Spleen (tissue), 7 donors: ENCODE data around the gene FBXO15.

Experiments
- POLR2A ChIP-seq, 3 donors: fragments of 450-650 bp; IDR thresholded peaks; one replicate each; pipeline ENCODE4 v1.5.1; 2017; ENCODE audit warnings: antibody characterized with exemption in 3 of 3, mild to moderate bottlenecking in 1 of 3
- POLR2AphosphoS5 ChIP-seq, 3 donors: sonication (generic); formaldehyde crosslinking; IDR thresholded peaks; one replicate each; pipeline ENCODE4 v1.5.1; 2017; ENCODE audit warnings: antibody characterized with exemption in 3 of 3
- TF ChIP-seq, protein P1 (sequence below), 11 experiments: fragments of 200-600 bp in 7 of 11; fragments of 450-650 bp in 4 of 11; sonication (generic) in 4 of 11; IDR thresholded peaks in 8 of 11; conservative IDR thresholded peaks in 3 of 11; 1 replicate in 7 of 11; 2 replicates in 4 of 11; pipeline versions ENCODE4 v1.4.0 to v1.8.0; 2016 to 2021; ENCODE audit warnings: antibody characterized with exemption in 11 of 11, inconsistent platforms in 4 of 11, mild to moderate bottlenecking in 1 of 11
- donor health status: DM: no; HTN: no; CAD: no; lungs with moderate emphysema.
- donor health status: DM: no; HTN: no; CAD: no.
- donor health status: DM: no; HTN: no; CAD: no.

DNA sequence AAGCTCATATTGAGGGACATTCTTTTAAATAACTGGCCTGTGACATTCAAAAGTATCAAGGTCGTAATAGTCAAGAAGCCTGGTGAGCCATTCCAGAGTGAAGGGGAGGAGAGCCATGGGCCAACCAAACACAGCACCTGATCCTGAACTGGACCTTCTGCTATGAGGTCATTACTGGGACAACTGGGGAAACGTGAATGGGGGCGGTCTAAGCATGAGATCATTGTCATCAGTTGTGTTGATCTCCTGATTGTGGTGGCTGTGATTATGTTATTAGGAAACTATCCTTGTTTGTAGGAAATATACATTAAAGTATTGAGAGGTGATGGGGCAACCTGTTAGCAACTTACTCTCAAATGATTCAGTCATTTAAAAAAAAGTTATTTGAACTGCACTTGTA, 79.3 kb downstream of the FBXO15 start:
- TF ChIP-seq, protein P1, sequence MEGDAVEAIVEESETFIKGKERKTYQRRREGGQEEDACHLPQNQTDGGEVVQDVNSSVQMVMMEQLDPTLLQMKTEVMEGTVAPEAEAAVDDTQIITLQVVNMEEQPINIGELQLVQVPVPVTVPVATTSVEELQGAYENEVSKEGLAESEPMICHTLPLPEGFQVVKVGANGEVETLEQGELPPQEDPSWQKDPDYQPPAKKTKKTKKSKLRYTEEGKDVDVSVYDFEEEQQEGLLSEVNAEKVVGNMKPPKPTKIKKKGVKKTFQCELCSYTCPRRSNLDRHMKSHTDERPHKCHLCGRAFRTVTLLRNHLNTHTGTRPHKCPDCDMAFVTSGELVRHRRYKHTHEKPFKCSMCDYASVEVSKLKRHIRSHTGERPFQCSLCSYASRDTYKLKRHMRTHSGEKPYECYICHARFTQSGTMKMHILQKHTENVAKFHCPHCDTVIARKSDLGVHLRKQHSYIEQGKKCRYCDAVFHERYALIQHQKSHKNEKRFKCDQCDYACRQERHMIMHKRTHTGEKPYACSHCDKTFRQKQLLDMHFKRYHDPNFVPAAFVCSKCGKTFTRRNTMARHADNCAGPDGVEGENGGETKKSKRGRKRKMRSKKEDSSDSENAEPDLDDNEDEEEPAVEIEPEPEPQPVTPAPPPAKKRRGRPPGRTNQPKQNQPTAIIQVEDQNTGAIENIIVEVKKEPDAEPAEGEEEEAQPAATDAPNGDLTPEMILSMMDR (IDR thresholded peaks at IDR 0.05 in 8 of 11, conservative IDR thresholded peaks at IDR 0.05 in 3 of 11), result no peak
- TF ChIP-seq POLR2AphosphoS5 (IDR thresholded peaks at IDR 0.05), result no peak
- TF ChIP-seq POLR2A (IDR thresholded peaks at IDR 0.05), result no peak
